Suprapubic skin (tissue), 3 donors: Measurements from ENCODE around the gene SMIM5.

Source experiments
- POLR2A ChIP-seq, 2 donors: fragments of 450-650 bp; IDR thresholded peaks; one replicate each; pipeline ENCODE4 v1.6.1; 2017; ENCODE audit warnings: antibody characterized with exemption in 2 of 2, mild to moderate bottlenecking in 2 of 2, moderate library complexity in 2 of 2
- TF ChIP-seq, protein P1 (sequence below), 2 donors: fragments of 200-600 bp in 1 of 2; fragments of 450-650 bp in 1 of 2; sonication (generic) in 1 of 2; IDR thresholded peaks; one replicate each; pipeline ENCODE4 v1.5.1; 2016 to 2019; ENCODE audit warnings: antibody characterized with exemption in 2 of 2, mild to moderate bottlenecking in 1 of 2, moderate library complexity in 1 of 2

DNA sequence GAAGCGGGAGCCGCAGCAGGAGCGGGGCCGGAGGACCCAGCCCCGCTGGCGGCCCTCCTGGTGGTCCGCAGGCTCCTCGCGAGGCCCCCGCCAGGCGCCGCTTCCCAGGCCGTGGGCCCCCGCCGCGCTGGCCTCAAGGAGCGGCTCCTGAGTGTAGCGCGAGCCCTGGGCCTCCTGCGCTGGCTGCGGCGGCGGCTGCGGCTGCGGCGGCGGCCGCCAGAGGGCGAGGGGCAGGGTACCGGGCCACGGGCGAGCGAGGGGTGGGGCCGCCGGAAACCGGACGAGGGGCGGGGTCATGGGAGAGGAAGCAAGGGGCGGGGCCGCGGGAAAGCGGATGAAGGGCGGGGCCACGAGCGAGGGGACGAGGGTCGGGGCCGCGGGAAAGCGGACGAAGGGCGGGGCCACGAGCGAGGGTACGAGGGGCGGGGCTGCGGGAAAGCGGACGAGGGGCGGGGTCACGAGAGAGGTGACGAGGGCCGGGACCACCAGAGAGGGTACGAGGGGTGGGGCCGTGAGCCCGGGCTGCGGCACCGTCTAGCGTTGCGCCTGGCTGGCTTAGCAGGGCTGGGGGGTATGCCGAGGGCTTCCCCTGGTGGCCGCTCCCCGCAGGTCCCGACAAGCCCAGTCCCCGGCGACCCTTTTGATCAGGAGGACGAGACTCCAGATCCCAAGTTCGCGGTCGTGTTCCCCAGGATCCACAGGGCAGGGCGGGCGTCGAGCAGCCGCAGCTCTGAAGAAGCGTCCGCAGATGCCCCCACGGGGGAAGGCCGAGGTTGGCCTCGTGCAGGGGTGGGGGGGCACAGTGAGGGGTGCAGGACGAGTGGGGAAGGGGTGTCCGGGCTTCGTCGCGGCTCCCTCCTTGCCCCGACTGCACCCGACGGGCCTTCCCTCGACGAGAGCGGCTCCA, 44.0 kb upstream of the SMIM5 start:
- TF ChIP-seq POLR2A (IDR thresholded peaks at IDR 0.05): peak in 1 of 2 donors; percentile 62
- TF ChIP-seq, protein P1, sequence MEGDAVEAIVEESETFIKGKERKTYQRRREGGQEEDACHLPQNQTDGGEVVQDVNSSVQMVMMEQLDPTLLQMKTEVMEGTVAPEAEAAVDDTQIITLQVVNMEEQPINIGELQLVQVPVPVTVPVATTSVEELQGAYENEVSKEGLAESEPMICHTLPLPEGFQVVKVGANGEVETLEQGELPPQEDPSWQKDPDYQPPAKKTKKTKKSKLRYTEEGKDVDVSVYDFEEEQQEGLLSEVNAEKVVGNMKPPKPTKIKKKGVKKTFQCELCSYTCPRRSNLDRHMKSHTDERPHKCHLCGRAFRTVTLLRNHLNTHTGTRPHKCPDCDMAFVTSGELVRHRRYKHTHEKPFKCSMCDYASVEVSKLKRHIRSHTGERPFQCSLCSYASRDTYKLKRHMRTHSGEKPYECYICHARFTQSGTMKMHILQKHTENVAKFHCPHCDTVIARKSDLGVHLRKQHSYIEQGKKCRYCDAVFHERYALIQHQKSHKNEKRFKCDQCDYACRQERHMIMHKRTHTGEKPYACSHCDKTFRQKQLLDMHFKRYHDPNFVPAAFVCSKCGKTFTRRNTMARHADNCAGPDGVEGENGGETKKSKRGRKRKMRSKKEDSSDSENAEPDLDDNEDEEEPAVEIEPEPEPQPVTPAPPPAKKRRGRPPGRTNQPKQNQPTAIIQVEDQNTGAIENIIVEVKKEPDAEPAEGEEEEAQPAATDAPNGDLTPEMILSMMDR (IDR thresholded peaks at IDR 0.05): peak; percentile 81 to 98
